ENCODE measurements around the gene VPS18. TPM values are rescaled to one million over a fixed set of nuclear protein-coding genes. Genes with fewer than 3 reads are reported as not detected.

VPS18 gene
- total RNA-seq, 2 donors from 2014 or later: 26.6 to 29.0 TPM

DNA sequence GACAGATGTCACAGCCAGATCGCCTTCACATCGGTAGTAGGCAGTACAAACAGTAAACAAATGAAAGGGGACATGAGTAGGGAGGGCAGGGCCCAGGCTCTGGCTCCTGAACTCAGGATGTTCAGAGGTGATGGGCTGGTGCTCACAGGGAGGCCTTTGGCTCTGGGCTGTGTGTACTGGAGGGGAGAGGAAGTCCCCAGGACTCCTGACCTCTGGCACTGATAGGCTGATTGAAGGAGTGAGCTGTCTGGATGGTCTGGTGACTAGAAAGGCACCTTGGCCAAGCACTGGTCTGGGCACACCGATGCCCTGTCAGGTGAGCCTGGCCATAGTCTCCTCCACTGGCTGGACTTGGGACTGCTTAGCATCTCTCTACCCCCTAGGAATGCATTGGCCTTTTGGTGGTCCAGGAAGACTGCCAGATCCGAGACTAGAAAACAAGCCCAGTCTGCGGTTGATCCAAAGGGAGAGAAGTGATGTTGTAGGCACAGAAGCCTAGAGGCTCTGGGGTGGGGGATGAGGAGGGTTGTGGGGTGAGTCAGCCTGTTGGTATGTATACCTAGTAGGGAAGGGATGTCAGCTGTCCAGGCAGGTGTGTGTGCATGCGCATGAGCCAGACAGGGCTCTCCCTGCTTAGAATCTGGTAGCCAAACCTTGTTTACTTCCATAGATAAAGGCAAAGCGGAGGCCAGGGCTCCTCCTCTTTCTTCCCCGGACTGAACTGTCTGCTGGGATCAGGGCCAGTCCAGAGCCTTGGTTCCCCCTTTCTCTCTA lies 48.6 kb upstream of the VPS18 start:
- WGBS, 2 experiments (ENCODE audit: insufficient coverage in 1 of 2, insufficient read length in 1 of 2): 79% methylated on average over 6 to 8 of the region's 8 CpGs
- Histone ChIP-seq H3K9me3 (ENCODE audit: control insufficient read depth, low read length) (no peaks in the 10 kb centered on the region), H3K4me3 (ENCODE audit: low read length) (peak overlapping the region; percentile 80), H3K27me3 (ENCODE audit: control insufficient read depth, insufficient read depth, low read length, poor library complexity, severe bottlenecking) (peaks cover 32% of the 10 kb centered on the region), H3K36me3 (ENCODE audit: control insufficient read depth, insufficient read depth, low read length) (peaks cover 7% of the 10 kb centered on the region), H3K27ac (ENCODE audit: low read depth, low read length) (no peak overlapping the region), H3K4me1 (ENCODE audit: control insufficient read depth, insufficient read depth, low read length) (peaks cover 5% of the 10 kb centered on the region), H3K9ac (ENCODE audit: extremely low read depth, low read length, poor library complexity, severe bottlenecking) (peak overlapping the region; percentile 11)
- H3K4me3 Mint-ChIP-seq: peak overlapping the region; percentile 93
- no peak for TF ChIP-seq CTCF (conservative IDR thresholded peaks at IDR 0.05)
- no peaks in the 10 kb centered on the region for H3K9me3 Mint-ChIP-seq
- H3K36me3 Mint-ChIP-seq (ENCODE audit: low read depth): peaks cover 35% of the 10 kb centered on the region
- DNase-seq: peak; percentile 80
- H3K4me1 Mint-ChIP-seq: peaks cover 31% of the 10 kb centered on the region
- H3K27me3 Mint-ChIP-seq (ENCODE audit: insufficient read depth): no peaks in the 10 kb centered on the region
- peak overlapping the region; percentile 92 for H3K27ac Mint-ChIP-seq

DNA sequence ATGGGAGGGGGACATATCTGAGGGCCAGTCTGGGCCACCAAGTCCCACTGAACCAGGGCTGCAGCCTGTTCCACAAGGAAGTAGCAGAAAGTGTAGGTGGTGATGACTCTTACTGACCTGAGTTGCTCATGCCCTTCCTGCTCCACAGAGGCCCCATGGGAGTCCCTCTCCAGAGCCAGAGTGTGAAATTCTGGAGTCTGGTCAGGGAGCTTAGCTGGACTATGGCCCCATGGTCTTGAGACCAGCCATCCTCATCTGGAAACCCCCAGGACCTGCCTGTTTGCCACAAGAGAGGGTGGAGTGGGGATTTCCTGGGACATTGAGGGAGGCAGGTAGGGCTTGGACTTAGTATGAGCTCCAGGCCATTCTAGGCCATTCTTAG lies 47.4 kb upstream of the VPS18 start:
- Mint-ChIP-seq H3K27me3 (ENCODE audit: insufficient read depth) (no peaks in the 10 kb centered on the region), H3K27ac (peak overlapping the region; percentile 92)
- peak overlapping the region; percentile 80 for H3K4me3 ChIP-seq (ENCODE audit: low read length)

DNA sequence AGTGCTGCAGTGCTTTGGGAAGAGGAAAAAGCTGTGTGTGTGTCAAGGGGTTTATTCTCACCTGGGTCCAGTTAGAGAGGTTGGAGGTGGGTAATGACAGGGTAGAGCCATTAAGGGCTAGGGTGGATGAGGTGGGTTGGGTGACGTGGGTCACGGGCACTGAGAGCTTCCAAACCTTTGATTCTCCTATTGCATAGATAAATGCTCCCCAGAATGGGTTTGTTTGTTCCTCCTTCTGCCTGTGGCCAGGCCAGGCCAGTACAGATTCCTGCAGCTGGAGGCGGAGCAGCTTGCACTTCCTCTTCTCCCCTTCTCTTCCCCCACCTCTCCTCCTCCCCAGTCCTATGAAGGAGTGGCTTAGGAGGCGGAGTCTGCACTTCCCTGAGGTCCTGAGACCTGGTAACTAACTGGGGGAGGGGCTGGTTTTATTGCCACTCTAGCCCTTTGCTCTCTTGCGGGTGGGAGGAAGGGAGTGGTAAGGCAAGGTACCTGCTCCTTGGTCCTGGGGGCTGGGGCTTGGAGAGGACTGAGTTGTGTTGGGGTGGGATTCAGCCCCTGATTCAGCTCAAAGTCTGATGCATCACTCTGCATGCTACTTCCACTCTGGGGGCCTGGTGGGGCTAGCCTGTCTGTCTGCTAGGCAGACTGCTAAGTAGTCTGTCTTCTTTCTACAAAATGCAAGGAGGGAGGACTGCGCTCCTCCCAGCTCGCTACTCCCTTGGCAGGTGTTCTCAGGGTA lies 46.9 kb upstream of the VPS18 start:
- TF ChIP-seq CTCF (conservative IDR thresholded peaks at IDR 0.05): no peak
- Histone ChIP-seq H3K36me3 (ENCODE audit: control insufficient read depth, insufficient read depth, low read length) (peaks cover 7% of the 10 kb centered on the region), H3K27ac (ENCODE audit: low read depth, low read length) (no peak overlapping the region), H3K4me1 (ENCODE audit: control insufficient read depth, insufficient read depth, low read length) (peaks cover 5% of the 10 kb centered on the region), H3K9ac (ENCODE audit: extremely low read depth, low read length, poor library complexity, severe bottlenecking) (no peak overlapping the region), H3K9me3 (ENCODE audit: control insufficient read depth, low read length) (no peaks in the 10 kb centered on the region), H3K27me3 (ENCODE audit: control insufficient read depth, insufficient read depth, low read length, poor library complexity, severe bottlenecking) (peaks cover 25% of the 10 kb centered on the region), H3K4me3 (ENCODE audit: low read length) (peak overlapping the region; percentile 80)
- peak overlapping the region; percentile 93 for H3K4me3 Mint-ChIP-seq
- no peaks in the 10 kb centered on the region for H3K9me3 Mint-ChIP-seq
- H3K36me3 Mint-ChIP-seq (ENCODE audit: low read depth): peaks cover 46% of the 10 kb centered on the region
- H3K27ac Mint-ChIP-seq: peak overlapping the region; percentile 92
- 81 to 88% methylated on average over 2 to 7 of the region's 7 CpGs for WGBS, 2 experiments (ENCODE audit: insufficient coverage in 1 of 2, insufficient read length in 1 of 2)
- peak; percentile 79 for DNase-seq
- peaks cover 31% of the 10 kb centered on the region for H3K4me1 Mint-ChIP-seq
- H3K27me3 Mint-ChIP-seq (ENCODE audit: insufficient read depth): no peaks in the 10 kb centered on the region

More for the DNA sequence above, 47.4 kb upstream of the VPS18 start:
- H3K27ac ChIP-seq (ENCODE audit: low read depth, low read length): no peak overlapping the region
- peaks cover 5% of the 10 kb centered on the region for H3K4me1 ChIP-seq (ENCODE audit: control insufficient read depth, insufficient read depth, low read length)
- Mint-ChIP-seq H3K9me3 (no peaks in the 10 kb centered on the region), H3K4me3 (peak overlapping the region; percentile 93), H3K4me1 (peaks cover 31% of the 10 kb centered on the region), H3K36me3 (ENCODE audit: low read depth) (peaks cover 42% of the 10 kb centered on the region)
- no peak for DNase-seq
- H3K36me3 ChIP-seq (ENCODE audit: control insufficient read depth, insufficient read depth, low read length): peaks cover 7% of the 10 kb centered on the region
- H3K9me3 ChIP-seq (ENCODE audit: control insufficient read depth, low read length): no peaks in the 10 kb centered on the region
- no peak for TF ChIP-seq CTCF (conservative IDR thresholded peaks at IDR 0.05)
- peaks cover 31% of the 10 kb centered on the region for H3K27me3 ChIP-seq (ENCODE audit: control insufficient read depth, insufficient read depth, low read length, poor library complexity, severe bottlenecking)
- no peak overlapping the region for H3K9ac ChIP-seq (ENCODE audit: extremely low read depth, low read length, poor library complexity, severe bottlenecking)

Measured in endodermal cell (in vitro differentiated cells).